HAP-1 (cell line): ENCODE measurements around the gene ELP2.
"Not testable (repeated sequence)": the region's sequence is repeated elsewhere in the genome, so short reads cannot be mapped to it uniquely, and the experiment has no call there.

Experiments
- DNase-seq, 2 experiments: peaks; one replicate each; pipeline ENCODE4 v3.0.0-alpha.2; 2016 to 2020; ENCODE audit warnings: low spot score in 2 of 2
- H3K27me3 ChIP-seq: fragments of 250-450 bp; sonication (Bioruptor Pico); 2 replicates; pipeline ENCODE4 v1.5.1; 2020; ENCODE audit warnings: low read depth, mild to moderate bottlenecking, moderate library complexity
- H3K36me3 ChIP-seq: fragments of 250-450 bp; sonication (Bioruptor Pico); replicated peaks from 2 replicates; pipeline ENCODE4 v1.5.1; 2020; ENCODE audit warnings: mild to moderate bottlenecking
- H3K4me1 ChIP-seq: fragments of 250-450 bp; sonication (Bioruptor Pico); 2 replicates; pipeline ENCODE4 v1.5.1; 2020; ENCODE audit warnings: mild to moderate bottlenecking
- H3K4me3 ChIP-seq: fragments of 250-450 bp; sonication (Bioruptor Pico); 2 replicates; pipeline ENCODE4 v1.5.1; 2020; ENCODE audit warnings: mild to moderate bottlenecking, moderate library complexity
- H3K9me3 ChIP-seq: fragments of 250-450 bp; sonication (Bioruptor Pico); 2 replicates; pipeline ENCODE4 v1.5.1; 2020; ENCODE audit warnings: mild to moderate bottlenecking, moderate library complexity
- in situ Hi-C: fragments of 300-500 bp; cut with MboI; formaldehyde crosslinking; loops from 3 replicates; pipeline ENCODE4 v1.14.3; 2020; ENCODE audit warnings: low sequenced_read_pairs, inconsistent platforms, mixed read lengths

ELP2 gene

GRCh38 chr18:36129300-36130038 is at the start of gene ELP2, which contains the start of gene SLC39A6:
Gene ELP2 (plus strand): TSS chr18:36129899. CDS start chr18:36129934, 35 bp downstream.
Gene SLC39A6 (minus strand): TSS chr18:36129340. CDS start chr18:36127007, 2,333 bp downstream.
- Histone ChIP-seq H3K9me3 (no peaks in the 10 kb centered on the region), H3K4me3 (peak within 1 kb of the TSS; percentile 93), H3K4me1 (peaks cover 10% of the 10 kb centered on the region), H3K27me3 (no peaks in the 10 kb centered on the region), H3K36me3 (peaks cover 17% of the 10 kb centered on the region)
- in situ Hi-C loops = no loop called here
- peak; percentile 89 to 97 for DNase-seq

- H3K4me1 ChIP-seq, H3K27me3 ChIP-seq, DNase-seq, H3K9me3 ChIP-seq, H3K36me3 ChIP-seq, H3K4me3 ChIP-seq: not testable (repeated sequence)
- in situ Hi-C loops = loop anchor here (25.0 kb wide), 1 partner anchor 681 kb away; no protein-coding TSS in a partner anchor
Measured at GRCh38 chr18:36081118-36081517, 48.6 kb upstream of the ELP2 start.

GRCh38 chr18:36083729-36084128 is 46.0 kb upstream of the ELP2 start:
- in situ Hi-C loops = loop anchor here (25.0 kb wide), 1 partner anchor 679 kb away; no protein-coding TSS in a partner anchor

GRCh38 chr18:36085195-36085594 is 44.5 kb upstream of the ELP2 start:
- in situ Hi-C loops = loop anchor here (25.0 kb wide), 1 partner anchor 677 kb away; no protein-coding TSS in a partner anchor
- Histone ChIP-seq H3K4me3 (no peak overlapping the region), H3K9me3 (peaks cover 2% of the 10 kb centered on the region; the same call in 1 of the 2 replicates), H3K4me1 (peaks cover 7% of the 10 kb centered on the region), H3K36me3 (no peaks in the 10 kb centered on the region; the same call in 1 of the 2 replicates), H3K27me3 (0 out of 2 replicates have a peak, but pooled peaks cover 2% of the 10 kb centered on the region)
- no peak for DNase-seq

More at GRCh38 chr18:36083729-36084128, 46.0 kb upstream of the ELP2 start:
- H3K4me3 ChIP-seq = no peak overlapping the region
- DNase-seq = no peak
- H3K9me3 ChIP-seq = peaks cover 2% of the 10 kb centered on the region; the same call in 1 of the 2 replicates
- H3K4me1 ChIP-seq = peaks cover 7% of the 10 kb centered on the region
- 0 out of 2 replicates have a peak, but pooled peaks cover 2% of the 10 kb centered on the region for H3K27me3 ChIP-seq
- H3K36me3 ChIP-seq = no peaks in the 10 kb centered on the region; the same call in 1 of the 2 replicates

GRCh38 chr18:36086186-36086585 is 43.5 kb upstream of the ELP2 start:
- H3K4me1 ChIP-seq = peaks cover 7% of the 10 kb centered on the region
- DNase-seq = no peak
- in situ Hi-C loops = loop anchor here (25.0 kb wide), 1 partner anchor 676 kb away; no protein-coding TSS in a partner anchor

GRCh38 chr18:36088256-36088655 is 41.4 kb upstream of the ELP2 start:
- Histone ChIP-seq H3K9me3 (no peaks in the 10 kb centered on the region), H3K36me3 (no peaks in the 10 kb centered on the region; the same call in 1 of the 2 replicates), H3K4me3 (no peak overlapping the region), H3K4me1 (peaks cover 7% of the 10 kb centered on the region), H3K27me3 (0 out of 2 replicates have a peak, but pooled peaks cover 2% of the 10 kb centered on the region)
- in situ Hi-C loops = loop anchor here (25.0 kb wide), 1 partner anchor 674 kb away; no protein-coding TSS in a partner anchor
- no peak for DNase-seq

More at GRCh38 chr18:36086186-36086585, 43.5 kb upstream of the ELP2 start:
- Histone ChIP-seq H3K9me3 (no peaks in the 10 kb centered on the region), H3K27me3 (0 out of 2 replicates have a peak, but pooled peaks cover 2% of the 10 kb centered on the region), H3K36me3 (no peaks in the 10 kb centered on the region; the same call in 1 of the 2 replicates), H3K4me3 (no peak overlapping the region)

GRCh38 chr18:36089001-36089400 is 40.7 kb upstream of the ELP2 start:
- H3K36me3 ChIP-seq = no peaks in the 10 kb centered on the region; the same call in 1 of the 2 replicates
- H3K27me3 ChIP-seq = 0 out of 2 replicates have a peak, but pooled peaks cover 2% of the 10 kb centered on the region
- DNase-seq = no peak
- no peak overlapping the region for H3K4me3 ChIP-seq
- peaks cover 7% of the 10 kb centered on the region for H3K4me1 ChIP-seq
- in situ Hi-C loops = loop anchor here (25.0 kb wide), 1 partner anchor 673 kb away; no protein-coding TSS in a partner anchor
- no peaks in the 10 kb centered on the region for H3K9me3 ChIP-seq

- H3K27me3 ChIP-seq, H3K36me3 ChIP-seq, H3K4me1 ChIP-seq, H3K9me3 ChIP-seq, DNase-seq, H3K4me3 ChIP-seq: not testable (repeated sequence)
- in situ Hi-C loops = loop anchor here (5.0 to 25.0 kb wide), 2 partner anchors 190 to 670 kb away; no protein-coding TSS in a partner anchor
Measured at GRCh38 chr18:36092116-36092515, 37.6 kb upstream of the ELP2 start.

- H3K9me3 ChIP-seq = no peaks in the 10 kb centered on the region
- in situ Hi-C loops = loop anchor here (5.0 to 25.0 kb wide), 2 partner anchors 188 to 668 kb away; no protein-coding TSS in a partner anchor
- H3K36me3 ChIP-seq = no peaks in the 10 kb centered on the region
- H3K4me1 ChIP-seq = peaks cover 4% of the 10 kb centered on the region; the same call in 1 of the 2 replicates
- no peak for DNase-seq
- no peak overlapping the region for H3K4me3 ChIP-seq
- no peaks in the 10 kb centered on the region for H3K27me3 ChIP-seq
Measured at GRCh38 chr18:36094431-36094830, 35.3 kb upstream of the ELP2 start.

GRCh38 chr18:36095936-36096519 is 33.7 kb upstream of the ELP2 start:
- Histone ChIP-seq H3K4me1 (peaks cover 4% of the 10 kb centered on the region; the same call in 1 of the 2 replicates), H3K27me3 (no peaks in the 10 kb centered on the region), H3K4me3 (no peak overlapping the region), H3K36me3 (no peaks in the 10 kb centered on the region), H3K9me3 (no peaks in the 10 kb centered on the region)
- in situ Hi-C loops = loop anchor here (25.0 kb wide), 1 partner anchor 666 kb away; no protein-coding TSS in a partner anchor
- DNase-seq = peak in 1 of 2 experiments; percentile 64

GRCh38 chr18:36096955-36097354 is 32.7 kb upstream of the ELP2 start:
- Histone ChIP-seq H3K4me3 (no peak overlapping the region), H3K36me3 (no peaks in the 10 kb centered on the region), H3K27me3 (no peaks in the 10 kb centered on the region), H3K9me3 (peaks cover 2% of the 10 kb centered on the region), H3K4me1 (peaks cover 4% of the 10 kb centered on the region; the same call in 1 of the 2 replicates)
- DNase-seq = no peak
- in situ Hi-C loops = loop anchor here (25.0 kb wide), 1 partner anchor 665 kb away; no protein-coding TSS in a partner anchor

GRCh38 chr18:36099311-36099710 is 30.4 kb upstream of the ELP2 start:
- in situ Hi-C loops = loop anchor here (25.0 kb wide), 1 partner anchor 663 kb away; no protein-coding TSS in a partner anchor
- Histone ChIP-seq H3K4me3 (no peak overlapping the region), H3K36me3 (no peaks in the 10 kb centered on the region), H3K27me3 (no peaks in the 10 kb centered on the region), H3K4me1 (peaks cover 4% of the 10 kb centered on the region; the same call in 1 of the 2 replicates), H3K9me3 (peaks cover 6% of the 10 kb centered on the region)
- DNase-seq = no peak

GRCh38 chr18:36101943-36102342 is 27.8 kb upstream of the ELP2 start:
- peaks cover 6% of the 10 kb centered on the region for H3K9me3 ChIP-seq
- in situ Hi-C loops = no loop called here
- H3K36me3 ChIP-seq = no peaks in the 10 kb centered on the region
- H3K4me3 ChIP-seq = no peak overlapping the region
- DNase-seq = no peak
- no peaks in the 10 kb centered on the region for H3K27me3 ChIP-seq
- peaks cover 4% of the 10 kb centered on the region; the same call in 1 of the 2 replicates for H3K4me1 ChIP-seq
